ENCODE measurements around the gene UCHL3.

DNA sequence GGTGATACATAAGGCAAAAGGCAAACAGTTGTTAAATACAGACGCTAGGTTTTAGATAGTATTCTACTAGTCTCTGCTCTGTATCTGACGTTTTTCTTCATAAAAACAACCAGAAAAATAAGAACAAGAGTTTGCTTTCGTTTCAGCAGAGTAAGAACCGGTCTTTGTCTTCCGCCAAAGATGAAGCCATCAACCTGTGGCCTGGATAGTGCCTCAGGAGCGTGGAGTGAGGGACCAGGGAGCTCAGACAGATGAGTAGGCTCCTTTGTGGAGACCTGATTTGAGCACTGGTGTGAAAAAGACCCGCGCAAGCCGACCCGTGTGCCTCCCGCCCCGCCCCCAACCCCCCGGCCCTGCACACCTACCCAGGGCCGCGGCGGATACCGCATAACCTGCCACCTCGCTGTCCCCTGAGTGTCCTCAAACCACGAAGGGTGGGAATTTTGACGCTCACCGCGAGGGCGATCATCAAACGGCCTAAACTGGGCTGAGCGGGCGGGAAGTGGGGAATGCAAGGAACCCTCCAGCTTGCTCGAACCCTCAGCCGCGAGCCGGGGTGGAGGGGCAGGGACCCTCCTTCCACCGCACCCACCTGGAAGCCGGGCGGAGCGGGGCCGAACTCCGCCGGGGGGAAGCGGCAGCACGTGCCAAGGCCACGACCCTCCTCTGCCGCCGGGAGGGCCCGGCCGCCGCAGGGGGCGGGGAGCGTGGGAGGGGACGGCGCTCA is 85.7 kb downstream of the UCHL3 start:
- no peak for TF ChIP-seq CTCF (IDR thresholded peaks at IDR 0.05)
- TF ChIP-seq POLR2A (IDR thresholded peaks at IDR 0.05) = no peak
- TF ChIP-seq EP300 (IDR thresholded peaks at IDR 0.05) = no peak
- TF ChIP-seq POLR2AphosphoS5 (IDR thresholded peaks at IDR 0.05) = no peak

Measured in suprapubic skin (tissue), 4 donors.